Neural cell (in vitro differentiated cells): ENCODE data around the gene MLKL.

Experiments
- CTCF ChIP-seq: fragments of 450-650 bp; IDR thresholded peaks from 2 replicates; pipeline ENCODE4 v1.5.1; 2014; ENCODE audit warnings: antibody characterized with exemption, mild to moderate bottlenecking, moderate library complexity; ENCODE audit not compliant: poor library complexity, severe bottlenecking
- EP300 ChIP-seq: fragments of 450-650 bp; conservative IDR thresholded peaks from 2 replicates; pipeline ENCODE4 v1.6.1; 2014; ENCODE audit warnings: antibody characterized with exemption, mild to moderate bottlenecking, moderate library complexity; ENCODE audit not compliant: poor library complexity, severe bottlenecking
- EZH2 ChIP-seq: fragments of 200-600, 300-800 bp; shearing (Covaris generic), sonication (generic); IDR thresholded peaks from 2 replicates; pipeline ENCODE4 v1.6.1; 2014; ENCODE audit warnings: antibody characterized with exemption, low read length, borderline replicate concordance, mild to moderate bottlenecking; ENCODE audit not compliant: insufficient read depth, poor library complexity, severe bottlenecking
- MXI1 ChIP-seq: fragments of 450-650 bp; conservative IDR thresholded peaks from 2 replicates; pipeline ENCODE4 v1.6.1; 2014; ENCODE audit warnings: antibody characterized with exemption, mild to moderate bottlenecking; ENCODE audit not compliant: poor library complexity, severe bottlenecking
- POLR2AphosphoS5 ChIP-seq: IDR thresholded peaks from 2 replicates; pipeline ENCODE4 v1.6.1; 2012
- RAD21 ChIP-seq: fragments of 450-650 bp; conservative IDR thresholded peaks from 2 replicates; pipeline ENCODE4 v1.6.1; 2014; ENCODE audit warnings: antibody characterized with exemption, mild to moderate bottlenecking, moderate library complexity
- REST ChIP-seq: IDR thresholded peaks from 2 replicates; pipeline ENCODE4 v1.6.1; 2012; ENCODE audit warnings: borderline replicate concordance
- SMC3 ChIP-seq: fragments of 450-650 bp; conservative IDR thresholded peaks from 2 replicates; pipeline ENCODE4 v1.6.1; 2014; ENCODE audit warnings: antibody characterized with exemption, mild to moderate bottlenecking, moderate library complexity; ENCODE audit not compliant: poor library complexity
- TAF1 ChIP-seq: IDR thresholded peaks from 2 replicates; pipeline ENCODE4 v1.6.1; 2012; ENCODE audit warnings: low read depth

GRCh38 chr16:74732707-74733350, 32.2 kb upstream of the MLKL start:
- TF ChIP-seq POLR2AphosphoS5 (no peak), REST (no peak), CTCF (no peak), EZH2 (no peak), MXI1 (no peak), EP300 (no peak), RAD21 (no peak), SMC3 (no peak), TAF1 (no peak)
